HG02610 (cell line): ENCODE data around the gene CORIN.
A peak's percentile ranks its signal among the peaks of the same experiment; 100 is the strongest.

Source experiments
- ATAC-seq: cut with Tn5 transposase; IDR thresholded peaks from one replicate; pipeline ENCODE4 v1.9.1; 2021; ENCODE audit warnings: mild to moderate bottlenecking, moderate library complexity; ENCODE audit not compliant: unreplicated experiment

The CORIN gene

DNA sequence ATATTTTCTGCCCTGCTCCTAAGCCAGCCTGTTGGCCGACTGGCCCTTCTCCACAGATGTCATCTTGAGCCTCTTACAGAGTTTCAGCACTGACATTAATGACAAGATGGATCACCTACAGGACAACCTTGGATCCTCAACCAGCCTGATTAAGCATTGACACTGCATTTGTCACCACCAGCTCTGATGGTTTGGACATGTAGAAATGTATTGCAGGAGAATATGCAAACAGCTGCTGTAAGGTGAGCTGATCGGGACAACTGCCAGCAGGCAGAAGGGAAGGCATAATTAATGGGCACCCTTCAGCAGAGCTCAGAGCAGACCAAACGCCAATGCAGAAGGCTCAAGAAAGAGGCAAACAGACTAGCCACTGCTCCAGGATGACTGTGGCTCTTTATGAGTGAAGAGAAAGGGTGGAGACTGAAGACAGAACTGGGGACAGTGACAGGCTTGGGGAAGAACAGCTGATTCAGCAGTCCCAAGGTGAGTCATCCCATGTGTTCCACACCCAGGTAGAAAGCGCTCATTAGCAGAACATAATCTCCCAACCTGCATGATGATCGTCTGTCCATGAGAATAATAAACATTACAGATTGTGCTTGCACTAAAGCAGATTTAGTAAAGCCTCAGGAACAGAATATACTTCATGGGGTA is 6.7 kb downstream of the CORIN start:
- no peak for ATAC-seq

DNA sequence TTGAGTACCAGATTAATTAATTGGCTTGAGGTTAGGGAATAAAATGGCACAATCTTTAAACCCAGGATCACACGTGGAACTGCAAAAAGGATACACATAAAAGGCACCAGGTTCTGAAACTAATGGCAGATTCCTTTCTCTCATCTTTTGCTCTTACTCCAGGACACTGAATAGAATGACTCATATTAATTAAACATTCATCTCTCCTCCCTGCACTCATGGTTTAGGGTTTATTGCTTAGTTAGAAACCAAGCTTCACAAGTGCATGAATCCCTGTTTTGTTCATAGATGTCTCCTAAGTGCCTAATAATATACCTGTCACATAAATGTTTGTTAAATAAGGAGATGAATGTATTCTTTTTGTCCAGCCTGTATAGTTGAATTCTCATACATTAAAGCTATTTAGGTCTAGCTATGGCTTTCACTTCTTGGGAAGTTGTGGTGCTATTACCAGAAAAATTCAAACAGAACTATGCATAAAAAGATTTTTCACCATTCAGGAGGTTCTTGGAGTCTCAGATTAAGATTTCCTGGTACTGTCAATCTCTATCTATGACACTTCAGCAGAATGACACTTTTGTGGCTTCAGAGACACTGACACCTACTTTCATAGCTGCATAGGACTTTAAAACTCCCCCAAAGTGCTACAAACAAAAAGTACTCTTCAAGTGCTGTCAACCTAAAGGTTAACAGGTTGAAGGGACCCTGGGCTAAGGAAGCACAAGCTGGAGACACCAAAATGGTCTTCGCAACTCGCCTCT is 7.4 kb downstream of the CORIN start:
- ATAC-seq: no peak

DNA sequence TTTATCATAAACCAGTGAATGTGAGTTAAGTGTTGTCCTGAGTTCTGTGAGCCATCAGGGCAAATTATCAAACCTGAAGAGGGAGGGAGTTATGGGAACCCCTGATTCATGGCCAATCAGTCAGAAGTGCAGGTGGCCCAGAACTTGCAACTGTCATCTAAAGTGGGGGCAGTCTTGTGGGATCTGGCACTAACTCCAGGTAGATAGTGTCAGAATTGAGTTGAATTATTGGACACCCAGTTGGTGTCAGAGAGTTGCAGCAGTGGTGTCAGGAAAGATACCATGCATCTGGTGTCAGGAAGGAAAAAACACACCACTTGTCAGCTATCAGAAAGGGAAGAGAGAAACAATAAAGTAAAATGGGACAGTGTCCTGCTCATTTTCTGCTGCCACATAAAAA is 8.4 kb downstream of the CORIN start:
- no peak for ATAC-seq

DNA sequence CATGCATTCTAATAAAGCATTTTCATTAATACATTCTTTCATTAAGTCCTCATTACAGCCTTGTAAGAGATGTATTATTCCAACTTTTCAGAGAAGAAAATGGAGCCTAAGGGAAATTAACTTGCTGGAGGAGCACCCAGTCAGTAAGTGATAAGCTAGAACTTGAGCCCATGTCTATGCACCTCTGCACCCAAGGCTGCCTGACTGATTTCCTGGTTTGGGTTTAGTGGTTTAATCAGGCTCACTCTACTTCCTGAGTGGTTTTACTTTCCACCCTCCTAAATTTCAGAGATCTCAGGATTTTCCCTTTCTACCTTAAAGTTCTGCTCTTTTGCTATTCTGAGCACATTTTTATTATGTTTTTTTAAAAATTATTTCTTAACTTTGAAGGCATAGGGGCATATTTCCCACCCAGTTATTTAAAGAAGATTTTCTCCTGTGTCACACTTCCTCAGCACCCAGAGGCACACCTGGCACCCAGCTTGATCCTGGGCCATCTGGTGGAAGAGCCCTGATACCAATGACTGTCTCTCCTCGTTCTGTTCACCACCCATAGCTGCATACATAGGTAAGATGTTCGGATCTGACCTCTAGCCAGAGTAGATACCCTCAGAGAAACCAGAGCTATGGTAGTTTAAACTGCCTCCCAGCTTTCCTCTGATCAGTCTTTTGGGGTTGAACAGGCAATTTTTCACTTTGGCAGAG is 10.4 kb downstream of the CORIN start:
- no peak for ATAC-seq

DNA sequence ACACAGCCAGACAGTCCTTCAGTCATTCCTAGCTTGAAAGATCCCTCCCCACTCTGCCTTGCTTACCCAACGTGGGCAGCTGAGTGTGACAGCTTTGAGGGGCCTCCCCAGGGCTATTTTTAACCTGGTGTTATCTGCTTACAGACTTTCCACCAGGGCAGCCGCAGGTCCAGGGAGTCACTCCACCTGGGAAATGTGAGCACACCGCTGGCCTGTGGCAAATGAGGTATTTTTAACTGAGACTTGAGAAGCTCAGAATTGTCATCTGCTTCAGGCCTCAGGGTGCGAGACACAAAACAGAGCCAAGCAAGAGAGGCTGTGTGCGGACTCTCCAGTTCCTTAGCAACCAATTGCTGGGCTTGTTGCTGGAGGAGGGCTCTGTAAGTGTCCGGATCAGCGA is 13.0 kb downstream of the CORIN start:
- ATAC-seq: peak; percentile 82

DNA sequence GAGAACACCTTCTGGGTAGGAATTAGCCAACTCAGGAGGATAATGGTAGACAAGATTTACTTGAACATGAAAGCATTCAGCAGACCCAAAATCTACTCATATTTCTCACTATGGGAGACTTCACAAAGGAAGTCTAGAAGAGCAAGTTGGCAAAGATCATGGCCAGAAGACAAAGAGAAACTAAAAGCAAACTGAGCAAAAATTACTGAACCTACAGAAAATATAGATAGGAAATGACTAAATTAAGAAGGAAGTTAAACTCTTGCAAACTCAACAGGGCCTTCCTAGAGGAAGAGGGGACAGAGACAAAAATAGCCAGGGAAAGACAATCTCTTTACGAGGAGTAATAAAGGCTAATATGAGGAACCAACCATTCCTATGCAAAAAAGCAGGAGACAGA is 18.7 kb downstream of the CORIN start:
- no peak for ATAC-seq

DNA sequence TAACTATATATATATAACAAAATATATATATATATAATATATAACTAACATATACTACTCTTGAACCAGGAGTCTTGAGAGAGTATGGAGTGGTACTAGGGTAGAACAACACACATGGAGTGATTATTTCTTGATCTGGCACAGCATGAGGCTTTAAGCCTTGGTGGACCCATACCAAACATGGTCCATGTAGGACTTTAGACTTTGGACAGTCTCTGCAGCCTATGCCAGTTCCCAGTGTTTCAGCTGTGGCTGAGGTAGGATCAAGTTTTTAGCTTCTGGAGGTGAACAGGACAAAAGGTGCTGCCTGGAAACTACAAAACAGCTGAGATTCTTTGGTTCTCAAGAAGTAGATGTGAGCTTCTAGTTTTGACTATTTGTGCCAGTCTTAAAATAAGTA is 20.6 kb downstream of the CORIN start:
- no peak for ATAC-seq

DNA sequence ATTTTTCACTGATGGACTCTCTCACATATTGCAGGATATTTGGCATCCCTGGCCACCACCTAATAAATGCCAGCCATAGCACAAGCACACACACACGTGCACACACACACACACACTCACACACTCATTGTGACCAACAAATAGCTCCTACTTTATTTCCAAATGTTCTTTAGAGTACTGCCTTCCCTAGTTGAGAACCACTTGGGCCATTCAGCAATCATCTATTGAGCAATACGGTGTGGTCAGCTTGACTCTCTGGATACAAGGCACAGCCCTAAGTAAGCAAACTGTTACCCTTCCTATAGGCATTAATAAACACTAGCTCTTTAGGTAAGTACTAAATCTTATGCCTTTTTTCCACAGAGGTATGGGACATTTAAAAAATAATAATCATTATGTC is 21.1 kb downstream of the CORIN start:
- ATAC-seq: no peak

DNA sequence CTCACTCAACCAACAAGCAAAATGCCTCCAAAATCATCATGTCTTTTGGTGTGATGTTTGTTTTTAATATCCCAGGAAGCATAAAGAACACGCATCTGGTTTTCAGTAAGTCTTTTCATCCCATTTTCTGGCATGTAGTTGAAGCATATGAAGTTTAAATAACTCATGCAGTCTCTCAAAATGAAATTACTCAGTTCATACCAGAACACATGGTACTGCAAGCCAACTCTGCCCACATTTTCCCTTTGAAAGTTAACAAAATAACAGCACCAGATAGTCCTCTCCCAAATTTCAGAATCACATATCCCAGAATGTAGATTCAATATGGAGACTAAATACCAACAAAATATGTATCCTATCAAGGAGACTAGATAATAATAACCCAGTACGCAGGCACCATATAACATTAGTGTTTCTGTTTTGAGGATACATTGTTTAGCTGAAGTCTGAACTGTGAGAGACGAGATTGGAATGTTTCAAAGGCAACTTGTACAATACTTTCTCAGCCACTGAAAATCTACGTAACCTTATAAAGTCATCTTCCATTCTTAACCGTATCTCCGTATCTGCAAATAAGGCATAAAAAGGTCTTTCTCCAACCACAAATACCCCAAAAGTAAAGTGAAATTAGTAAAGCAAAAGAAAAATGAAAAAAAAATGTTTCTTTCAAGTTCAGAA is 23.1 kb downstream of the CORIN start:
- ATAC-seq: no peak

DNA sequence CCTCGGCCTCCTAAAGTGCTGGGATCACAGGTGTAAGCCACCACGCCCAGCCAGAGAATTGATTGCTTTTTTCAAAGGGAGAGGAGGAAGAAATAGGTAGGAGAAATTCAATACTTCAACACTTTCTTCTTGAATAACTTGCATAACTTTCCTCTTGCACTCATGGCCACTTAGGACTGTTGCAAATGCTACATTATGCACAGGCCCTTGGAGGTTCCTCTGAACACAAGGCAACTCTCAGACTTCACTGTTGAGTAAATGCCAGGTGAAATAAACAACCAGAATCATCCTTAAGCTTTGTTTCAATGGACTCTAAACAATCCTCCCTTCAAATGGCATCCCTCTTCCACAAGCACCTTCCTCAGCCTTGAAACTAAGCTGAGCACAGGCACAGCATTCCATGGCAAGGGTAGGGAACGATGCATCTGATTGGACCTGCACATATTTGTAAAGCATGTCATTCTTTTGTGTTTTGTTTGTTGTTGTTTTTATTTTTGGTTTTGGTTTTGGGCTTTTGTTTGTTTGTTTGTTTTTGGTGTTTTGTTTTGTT is 28.1 kb downstream of the CORIN start:
- ATAC-seq: no peak

DNA sequence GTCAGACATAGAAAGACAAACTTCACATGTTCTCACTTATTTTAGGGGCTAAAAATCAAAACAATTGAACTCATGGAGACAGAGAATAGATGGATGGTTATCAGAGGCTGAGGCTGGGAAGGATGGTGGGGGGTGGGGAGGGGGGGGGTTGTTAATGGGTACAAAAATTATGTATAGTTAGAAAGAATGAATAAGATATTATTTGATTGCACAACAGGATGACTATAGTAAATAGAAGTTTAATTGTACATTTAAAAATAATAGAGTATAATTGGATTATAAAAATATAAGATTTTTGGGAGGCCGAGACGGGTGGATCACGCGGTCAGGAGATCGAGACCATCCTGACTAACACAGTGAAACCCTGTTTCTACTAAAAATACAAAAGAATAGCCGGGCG is 33.3 kb downstream of the CORIN start:
- no peak for ATAC-seq

DNA sequence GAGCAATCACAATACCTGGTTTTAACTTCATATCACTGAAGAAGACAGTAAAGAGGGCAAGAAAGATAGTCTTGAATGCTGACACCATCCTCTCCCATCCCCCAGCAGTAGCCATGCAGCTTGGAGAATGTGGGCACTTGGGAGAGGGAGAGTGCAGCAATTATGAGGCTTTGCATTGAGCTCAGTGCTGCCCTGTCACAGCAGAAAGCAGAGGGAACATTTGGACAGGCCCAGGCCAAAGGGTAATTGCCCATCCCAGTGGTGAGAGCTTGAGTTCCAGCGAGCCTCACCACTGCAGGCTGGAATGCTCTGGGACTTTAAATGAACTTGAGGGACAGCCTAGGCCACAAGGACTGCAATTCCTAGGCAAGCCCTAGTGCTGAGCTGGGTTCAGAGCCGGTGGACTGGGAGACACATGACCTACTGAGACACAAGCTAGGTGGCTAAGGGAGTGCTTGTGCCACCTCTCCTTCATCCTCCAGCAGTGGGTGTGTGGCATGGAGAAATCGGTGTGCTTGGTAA is 36.3 kb downstream of the CORIN start:
- ATAC-seq: no peak

DNA sequence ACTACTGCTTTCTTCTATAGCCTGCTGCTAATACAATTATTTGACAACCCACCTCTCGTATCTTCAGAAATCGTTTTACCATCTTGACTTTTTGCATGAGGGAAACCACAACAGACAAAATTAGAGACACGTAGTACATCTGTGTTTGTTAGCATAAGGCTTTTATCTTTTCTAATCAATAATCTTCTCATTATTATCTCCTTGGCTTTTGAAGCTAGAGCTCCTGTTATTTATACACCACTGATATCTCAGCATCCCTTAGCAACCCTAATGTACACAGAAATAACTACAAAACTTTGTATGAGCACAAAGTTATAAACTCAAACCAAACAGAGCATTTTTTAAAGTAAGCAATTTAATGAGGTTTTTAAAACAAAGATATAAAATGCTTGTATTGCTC is 39.7 kb downstream of the CORIN start:
- no peak for ATAC-seq

DNA sequence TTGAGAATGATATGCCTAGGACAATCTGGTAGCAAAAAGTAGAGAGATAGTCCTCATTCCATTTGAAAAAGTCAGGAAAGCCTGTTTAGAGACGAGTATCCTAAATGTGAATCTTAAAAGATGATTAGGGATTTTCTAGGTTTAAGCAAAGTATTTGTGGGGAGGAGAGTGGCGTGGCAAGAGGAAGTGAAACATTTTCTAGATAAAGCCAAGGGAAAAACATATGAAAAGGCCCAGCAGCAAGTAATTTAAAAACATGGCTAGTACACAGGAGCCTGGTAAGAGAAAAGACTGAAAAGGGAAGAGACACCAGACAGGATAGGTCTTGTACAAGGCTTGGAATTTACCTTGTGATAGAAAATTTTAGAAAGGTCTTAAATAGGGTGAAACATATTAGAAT is 45.9 kb downstream of the CORIN start:
- ATAC-seq: no peak

DNA sequence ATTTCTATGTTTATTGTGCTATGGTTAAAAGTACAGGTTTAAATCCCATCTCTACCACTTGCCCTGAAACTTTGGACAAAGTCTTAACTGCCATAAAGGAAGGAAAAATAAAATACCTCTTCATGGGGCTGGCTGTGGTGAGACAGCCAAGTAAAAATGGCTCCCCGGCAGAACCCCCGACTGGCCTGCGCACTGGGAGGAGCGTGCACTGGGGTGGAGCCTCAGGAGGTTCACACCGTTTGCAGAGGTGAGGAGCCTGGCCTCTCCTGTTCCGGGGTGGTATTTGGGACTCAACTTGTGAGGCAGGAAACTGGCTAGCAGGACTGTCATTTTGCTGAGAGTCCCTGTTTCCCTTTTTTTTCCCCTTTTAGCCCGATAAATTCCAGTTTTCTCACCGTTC is 47.8 kb downstream of the CORIN start:
- no peak for ATAC-seq

DNA sequence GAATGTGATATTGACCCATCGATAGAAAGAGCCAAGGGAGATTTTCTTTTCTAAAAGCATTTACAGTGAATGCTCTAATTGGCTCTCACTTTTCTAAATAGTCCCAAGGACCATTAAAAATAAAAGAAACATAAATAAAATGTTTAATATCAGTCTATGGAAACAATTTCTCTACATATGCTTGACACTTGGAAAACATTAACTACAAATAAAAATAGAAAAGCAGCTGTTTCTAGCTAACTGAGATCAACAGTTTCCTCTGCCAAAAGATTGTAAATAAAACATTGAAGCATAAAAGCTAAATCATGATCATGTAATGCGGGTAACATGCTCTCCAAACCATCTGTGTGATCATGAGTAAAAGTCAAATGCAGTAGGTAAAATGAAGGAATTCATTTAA is 49.7 kb downstream of the CORIN start:
- ATAC-seq: no peak

DNA sequence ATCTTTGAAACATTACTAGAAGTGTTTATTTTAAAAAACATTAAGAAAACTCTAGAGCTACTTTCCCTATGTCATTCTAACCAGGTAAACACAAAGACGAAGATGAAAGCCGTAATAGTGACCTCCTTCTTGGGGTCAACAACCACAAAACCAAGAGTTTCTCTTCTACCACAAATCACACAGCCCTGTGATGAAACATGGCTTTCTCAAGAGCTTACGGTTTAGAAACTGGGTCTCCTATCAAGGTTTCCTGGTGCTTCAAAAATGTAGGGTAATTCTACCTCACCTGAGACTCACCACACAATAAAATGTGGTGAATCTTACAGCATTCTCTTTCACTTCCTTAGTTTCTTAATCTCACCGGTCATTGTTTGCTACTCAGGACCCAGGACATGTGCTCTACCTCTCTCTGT is 50.9 kb downstream of the CORIN start:
- ATAC-seq: peak; percentile 75

DNA sequence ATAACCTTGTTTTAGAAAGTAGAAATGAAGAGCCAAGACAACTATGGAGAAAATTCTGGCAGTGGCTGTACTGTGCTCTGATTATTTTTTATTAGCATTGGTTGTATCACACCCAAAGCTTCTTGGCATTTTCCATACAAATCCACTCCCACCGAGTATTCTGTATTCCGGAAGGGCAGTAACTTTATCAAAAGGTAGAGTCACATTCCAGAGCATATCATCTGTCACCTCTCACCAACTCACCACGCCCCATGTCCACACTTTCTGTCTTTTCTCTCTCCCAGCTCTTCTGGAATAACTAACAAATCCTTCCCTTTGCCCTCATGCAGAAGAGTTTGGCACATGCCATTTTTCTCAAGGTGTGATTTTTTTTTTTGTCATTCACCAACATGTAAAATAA is 52.7 kb downstream of the CORIN start:
- ATAC-seq: no peak

DNA sequence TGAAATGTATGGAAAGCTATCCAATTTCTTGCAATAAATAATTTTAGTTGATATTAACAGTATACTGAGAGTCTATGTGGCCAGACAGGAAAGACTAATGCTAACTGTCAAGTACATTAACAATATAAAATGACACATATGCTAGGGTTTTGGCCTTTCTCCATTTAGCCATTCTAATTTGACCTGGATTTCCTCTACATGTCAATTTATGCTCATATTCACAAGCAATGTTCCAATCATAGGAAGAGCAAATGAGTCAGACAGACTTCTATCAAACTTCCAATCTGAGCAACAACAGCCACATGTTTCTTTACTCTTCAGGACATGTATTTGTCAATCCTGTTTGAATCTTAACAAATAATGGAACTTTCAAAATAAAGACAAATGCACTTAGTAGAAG is 53.6 kb downstream of the CORIN start:
- no peak for ATAC-seq

DNA sequence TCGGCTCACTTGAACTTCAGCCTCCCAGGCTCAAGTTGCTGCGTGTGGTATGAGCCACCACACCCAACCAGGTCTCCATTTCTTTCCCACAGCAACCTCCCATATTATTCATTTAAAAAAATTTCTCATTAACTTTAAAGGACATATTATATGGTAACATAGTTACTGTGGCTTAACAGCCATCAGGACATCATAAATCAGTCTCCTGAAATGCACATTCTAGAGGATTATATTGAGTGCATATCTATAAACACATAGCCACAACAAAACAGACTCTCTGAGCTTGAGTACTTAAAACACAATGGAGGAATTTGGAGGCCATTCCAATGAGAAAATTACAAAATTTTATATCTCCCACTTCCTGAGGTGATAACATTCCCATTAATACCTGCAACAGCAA is 61.5 kb downstream of the CORIN start:
- ATAC-seq: no peak

DNA sequence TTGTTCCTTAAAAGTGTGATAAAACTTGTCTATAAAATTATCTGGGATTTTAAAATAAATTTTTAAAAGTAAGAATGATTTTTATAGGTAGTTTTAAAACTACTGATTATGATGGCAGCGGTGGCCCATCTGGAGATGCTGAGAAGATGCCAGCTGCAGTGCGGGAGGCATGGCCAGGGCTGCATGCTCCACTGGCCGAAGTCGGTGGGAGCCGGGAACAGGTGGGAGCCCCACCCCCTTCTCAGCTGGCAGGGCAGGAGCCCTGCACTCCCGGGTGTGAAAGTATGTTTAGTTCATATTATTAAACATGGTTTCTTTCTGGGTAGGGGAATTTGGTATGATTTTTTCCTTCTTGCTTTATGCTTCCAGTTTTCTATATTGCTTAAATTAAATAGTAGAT is 63.8 kb downstream of the CORIN start:
- ATAC-seq: no peak
